ENCODE data around the gene ECT2.
"Not testable (repeated sequence)": the region's sequence is repeated elsewhere in the genome, so short reads cannot be mapped to it uniquely, and the experiment has no call there.

ECT2 gene

DNA sequence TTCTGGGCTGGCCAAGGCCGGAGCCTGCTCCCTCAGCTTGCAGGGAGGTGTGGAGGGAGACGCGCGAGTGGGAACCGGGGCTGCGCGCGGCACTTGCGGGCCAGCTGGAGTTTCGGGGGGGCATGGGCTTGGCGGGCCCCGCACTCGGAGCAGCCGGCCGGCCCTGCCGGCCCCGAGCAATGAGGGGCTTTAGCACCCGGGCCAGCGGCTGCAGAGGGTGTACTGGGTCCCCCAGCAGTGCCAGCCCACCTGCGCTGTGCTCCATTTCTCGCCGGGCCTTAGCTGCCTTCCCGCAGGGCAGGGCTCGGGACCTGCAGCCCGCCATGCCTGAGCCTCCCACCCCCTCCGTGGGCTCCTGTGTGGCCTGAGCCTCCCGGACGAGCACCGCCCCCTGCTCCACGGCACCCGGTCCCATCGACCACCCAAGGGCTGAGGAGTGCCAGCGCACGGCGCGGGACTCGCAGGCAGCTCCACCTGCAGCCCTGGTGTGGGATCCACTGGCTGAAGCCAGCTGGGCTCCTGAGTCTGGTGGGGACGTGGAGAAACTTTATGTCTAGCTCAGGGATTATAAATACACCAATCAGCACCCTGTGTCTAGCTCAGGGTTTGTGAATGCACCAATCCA, 116.3 kb downstream of the ECT2 start:
- DNase-seq: not testable (repeated sequence)

- DNase-seq: no peak
Observed at GRCh38 chr3:172868582-172869200, 118.2 kb downstream of the ECT2 start.

DNA sequence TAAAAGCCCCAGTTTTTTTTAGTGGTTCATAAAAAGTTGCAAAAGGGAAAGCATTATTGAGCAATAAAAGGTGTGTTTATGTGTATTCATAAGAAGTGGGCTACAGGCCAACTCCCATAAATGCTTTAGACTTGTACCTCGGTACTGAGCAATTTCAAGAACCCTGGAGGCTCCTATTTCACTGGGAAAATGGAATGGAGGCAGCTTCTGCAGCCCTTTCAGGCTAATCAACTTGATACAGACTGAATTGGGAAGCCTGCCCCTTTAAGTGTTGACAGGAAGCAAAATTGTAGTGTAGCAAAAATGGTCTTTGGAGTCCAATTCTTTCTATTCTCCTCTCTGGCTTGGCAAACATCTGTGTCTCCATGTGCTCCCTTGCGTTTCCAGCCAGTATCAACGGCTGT, 118.8 kb downstream of the ECT2 start:
- DNase-seq: no peak

DNA sequence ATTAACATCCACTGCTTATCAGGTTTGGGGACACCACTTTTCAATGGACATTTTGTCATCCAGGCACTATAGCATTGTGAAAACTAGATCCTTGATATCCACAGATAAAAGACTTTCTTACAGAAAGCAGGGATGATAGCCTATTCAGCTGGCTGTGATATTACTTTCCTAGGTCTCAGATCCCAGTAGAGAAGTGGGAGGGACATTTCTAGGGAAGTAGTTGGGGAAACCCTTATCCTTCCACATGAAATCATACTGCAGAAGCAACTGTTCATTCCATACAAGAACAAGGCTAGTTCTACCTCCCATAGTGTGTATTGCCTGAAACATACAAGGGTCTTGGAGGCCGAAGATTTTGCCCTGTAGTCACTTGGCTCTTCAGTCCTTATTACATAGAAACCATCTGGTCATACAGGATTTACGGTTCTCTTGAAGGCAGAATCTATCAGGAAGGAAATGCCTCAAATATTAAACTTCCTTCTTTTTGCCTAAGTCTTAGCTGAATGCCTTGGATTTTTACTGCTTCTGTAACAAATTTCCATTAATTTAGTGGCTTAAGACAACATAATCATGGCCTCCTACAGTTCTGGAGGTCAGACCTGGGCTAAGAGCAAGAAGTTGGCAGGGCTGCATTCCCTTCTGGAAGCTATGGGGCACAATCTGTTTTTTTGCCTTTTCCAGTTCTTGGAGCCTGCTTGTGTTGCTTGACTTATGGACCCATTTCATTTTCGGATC, 119.4 kb downstream of the ECT2 start:
- DNase-seq: no peak
